Colonic mucosa (tissue), 4 donors: ENCODE measurements around the gene TNNI2. TPM values are rescaled to one million over a fixed set of nuclear protein-coding genes. Genes with fewer than 3 reads are reported as not detected.

Experiments used
- DNase-seq: peaks from one replicate; pipeline ENCODE4 v3.0.0-alpha.2; 2020
- H3K27ac ChIP-seq: fragments of 200-600 bp; one replicate; pipeline ENCODE4 v1.8.0; 2021
- H3K27me3 ChIP-seq: fragments of 200-600 bp; one replicate; pipeline ENCODE4 v1.8.0; 2021
- H3K36me3 ChIP-seq: fragments of 200-600 bp; one replicate; pipeline ENCODE4 v1.8.0; 2021
- H3K4me1 ChIP-seq: fragments of 200-600 bp; one replicate; pipeline ENCODE4 v1.8.0; 2021; ENCODE audit warnings: mild to moderate bottlenecking
- H3K4me3 ChIP-seq: fragments of 200-600 bp; one replicate; pipeline ENCODE4 v1.8.0; 2021
- H3K9ac ChIP-seq, 2 donors: one replicate each; pipeline ENCODE4 v1.7.0; 2013; ENCODE audit warnings: control low read depth in 2 of 2, low read depth in 2 of 2, low read length in 2 of 2
- H3K9me3 ChIP-seq: fragments of 200-600 bp; one replicate; pipeline ENCODE4 v1.8.0; 2021
- intact Hi-C: fragments of 100-400 bp; cut with DNase I; formaldehyde crosslinking; loops from one replicate; pipeline ENCODE4 v1.14.1; 2022
- total RNA-seq, 2 donors: library from RNA; stranded (reverse); fragmentation: NEBNext Ultra II Directional in 1 of 2; extraction: Animal tissue kit (Norgen Biotek cat#: 25700) in 1 of 2; gene quantifications; one replicate each; pipeline ENCODE4 v1.2.1, GENCODE V29; 2021
- TF ChIP-seq, protein P1 (sequence below): fragments of 200-600 bp; IDR thresholded peaks from one replicate; pipeline ENCODE4 v1.8.0; 2022; ENCODE audit warnings: antibody characterized with exemption, mild to moderate bottlenecking
- donor health status: healthy.
- donor health status: DM: no; HTN: no; CAD: no.
- donor health status: DM: no; HTN: no; CAD: no.

TNNI2 gene
- total RNA-seq, 2 donors from 2014 or later = 0.94 TPM; not detected in 1

DNA sequence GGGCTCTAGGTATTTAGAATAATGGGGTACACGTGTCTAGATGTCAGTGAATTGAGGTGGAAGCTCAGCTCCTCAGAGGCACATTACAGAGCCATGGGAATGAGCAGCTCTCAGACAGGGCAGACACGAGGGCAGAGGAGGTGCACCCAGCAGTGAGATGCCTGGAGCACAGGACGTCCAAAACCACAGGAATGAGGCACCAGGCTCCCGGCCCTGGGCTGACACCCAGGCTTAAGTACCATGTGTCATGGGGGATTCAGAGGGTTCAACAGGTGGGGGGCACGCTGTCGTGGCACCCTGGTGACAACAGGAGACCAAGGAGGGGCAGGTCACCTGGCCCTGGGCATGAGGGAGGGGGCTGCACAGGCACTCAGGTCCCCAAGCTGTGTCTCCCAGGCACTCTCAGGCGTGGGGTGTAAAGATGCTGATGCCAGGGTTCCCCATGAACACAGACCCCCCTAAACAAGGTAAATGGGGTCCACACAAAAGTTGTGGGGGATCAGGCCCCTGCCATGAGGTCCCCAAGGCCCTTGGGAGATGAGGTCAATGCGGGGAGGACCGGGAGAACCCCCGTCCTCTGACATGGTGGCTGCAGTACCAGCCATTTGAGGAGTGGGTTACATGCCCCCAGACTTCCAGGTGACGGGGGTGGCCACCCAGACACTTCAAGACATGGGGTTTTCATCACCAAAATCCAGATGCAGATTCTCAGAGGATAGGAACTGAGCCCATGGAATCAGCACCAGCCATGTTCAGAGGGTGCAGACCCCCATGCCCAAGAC lies 9.6 kb upstream of the TNNI2 start:
- Histone ChIP-seq H3K9ac (no peak overlapping the region), H3K27me3 (no peaks in the 10 kb centered on the region), H3K36me3 (no peaks in the 10 kb centered on the region), H3K9me3 (no peaks in the 10 kb centered on the region), H3K4me3 (no peak overlapping the region), H3K27ac (no peak overlapping the region), H3K4me1 (peaks cover 29% of the 10 kb centered on the region)
- no peak for DNase-seq
- intact Hi-C loops = no loop called here
- TF ChIP-seq, protein P1, sequence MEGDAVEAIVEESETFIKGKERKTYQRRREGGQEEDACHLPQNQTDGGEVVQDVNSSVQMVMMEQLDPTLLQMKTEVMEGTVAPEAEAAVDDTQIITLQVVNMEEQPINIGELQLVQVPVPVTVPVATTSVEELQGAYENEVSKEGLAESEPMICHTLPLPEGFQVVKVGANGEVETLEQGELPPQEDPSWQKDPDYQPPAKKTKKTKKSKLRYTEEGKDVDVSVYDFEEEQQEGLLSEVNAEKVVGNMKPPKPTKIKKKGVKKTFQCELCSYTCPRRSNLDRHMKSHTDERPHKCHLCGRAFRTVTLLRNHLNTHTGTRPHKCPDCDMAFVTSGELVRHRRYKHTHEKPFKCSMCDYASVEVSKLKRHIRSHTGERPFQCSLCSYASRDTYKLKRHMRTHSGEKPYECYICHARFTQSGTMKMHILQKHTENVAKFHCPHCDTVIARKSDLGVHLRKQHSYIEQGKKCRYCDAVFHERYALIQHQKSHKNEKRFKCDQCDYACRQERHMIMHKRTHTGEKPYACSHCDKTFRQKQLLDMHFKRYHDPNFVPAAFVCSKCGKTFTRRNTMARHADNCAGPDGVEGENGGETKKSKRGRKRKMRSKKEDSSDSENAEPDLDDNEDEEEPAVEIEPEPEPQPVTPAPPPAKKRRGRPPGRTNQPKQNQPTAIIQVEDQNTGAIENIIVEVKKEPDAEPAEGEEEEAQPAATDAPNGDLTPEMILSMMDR = no peak

- TF ChIP-seq, protein P1 = no peak
- H3K9ac ChIP-seq = peak overlapping the region in 1 of 2 donors; percentile 6
- intact Hi-C loops = loop anchor here (5.0 kb wide), 1 partner anchor 178 kb away; no protein-coding TSS in a partner anchor
- H3K4me3 ChIP-seq = no peak overlapping the region
- H3K4me1 ChIP-seq = peaks cover 34% of the 10 kb centered on the region
- H3K9me3 ChIP-seq = no peaks in the 10 kb centered on the region
- H3K27ac ChIP-seq = no peak overlapping the region
- no peaks in the 10 kb centered on the region for H3K36me3 ChIP-seq
- no peak for DNase-seq
- no peaks in the 10 kb centered on the region for H3K27me3 ChIP-seq
These were observed 8.8 kb upstream of the TNNI2 start for GRCh38 chr11:1830004-1830321.

GRCh38 chr11:1830322-1831223 lies 8.2 kb upstream of the TNNI2 start:
- peak overlapping the region in 1 of 2 donors; percentile 6 for H3K9ac ChIP-seq
- no peaks in the 10 kb centered on the region for H3K9me3 ChIP-seq
- no peaks in the 10 kb centered on the region for H3K36me3 ChIP-seq
- DNase-seq = peak; percentile 90
- H3K27me3 ChIP-seq = no peaks in the 10 kb centered on the region
- TF ChIP-seq, protein P1 = no peak
- H3K4me1 ChIP-seq = peaks cover 33% of the 10 kb centered on the region
- H3K4me3 ChIP-seq = no peak overlapping the region
- intact Hi-C loops = loop anchor here (5.0 kb wide), 1 partner anchor 178 kb away; no protein-coding TSS in a partner anchor
- H3K27ac ChIP-seq = peak overlapping the region; percentile 50

DNA sequence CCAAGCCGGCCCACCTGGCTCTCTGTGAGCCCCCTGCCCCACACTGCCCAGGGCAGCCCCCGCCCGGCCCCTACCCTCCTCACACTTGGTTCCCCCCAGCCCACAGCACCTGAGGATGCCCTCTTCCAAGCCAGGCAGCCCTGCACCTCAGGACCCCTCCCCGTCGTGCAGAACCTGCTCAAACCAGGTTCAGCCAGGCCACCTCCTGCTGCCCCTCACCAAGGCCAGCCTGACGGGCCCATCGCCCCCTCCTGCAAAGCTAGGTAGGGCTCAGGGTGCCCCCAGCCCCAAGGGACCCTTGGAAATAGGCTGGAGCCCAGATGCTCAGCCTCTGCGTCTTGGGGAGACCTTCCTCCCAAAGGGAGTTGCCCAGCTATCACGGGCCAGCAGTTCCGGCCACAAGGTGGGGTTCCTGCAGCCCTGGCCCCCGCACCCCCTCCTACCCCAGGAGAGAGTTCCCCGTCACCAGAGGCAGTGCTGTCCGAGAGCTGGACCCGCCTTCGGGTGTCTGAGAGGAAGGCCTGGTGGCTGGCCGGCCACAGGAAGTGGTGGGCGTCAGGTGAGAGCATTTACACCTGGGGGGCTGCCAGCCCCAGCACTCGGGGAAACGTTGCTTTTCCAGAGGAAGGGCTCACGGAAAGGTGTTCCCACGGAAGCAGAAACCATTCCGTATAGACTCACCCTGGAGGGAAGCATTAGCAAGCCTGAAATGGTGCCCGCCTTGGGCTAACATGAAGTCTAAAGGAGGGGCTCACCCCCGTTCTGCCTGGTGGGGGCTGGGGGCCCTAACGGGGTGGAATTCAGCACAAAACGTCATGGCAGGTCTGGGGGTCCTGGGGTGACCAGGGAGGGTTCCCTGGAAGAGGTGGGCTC lies 7.2 kb upstream of the TNNI2 start:
- Histone ChIP-seq H3K36me3 (no peaks in the 10 kb centered on the region), H3K9me3 (no peaks in the 10 kb centered on the region), H3K27me3 (no peaks in the 10 kb centered on the region), H3K4me1 (peaks cover 33% of the 10 kb centered on the region), H3K27ac (peak overlapping the region; percentile 50), H3K4me3 (no peak overlapping the region), H3K9ac (peak overlapping the region in 1 of 2 donors; percentile 40)
- DNase-seq = no peak
- TF ChIP-seq, protein P1 = no peak
- intact Hi-C loops = loop anchor here (1.0 to 5.0 kb wide), 2 partner anchors 137 to 179 kb away; no protein-coding TSS in a partner anchor
